Activated CD8-positive, alpha-beta memory T cell treated with anti-CD3 and anti-CD28 coated beads, Interleukin-2, amount 10 ng/mL, durations not matched to agents 7 days and 5 days (primary cell): ENCODE data around the gene CD58. TPM values are rescaled to one million over a fixed set of nuclear protein-coding genes. Genes with fewer than 3 reads are reported as not detected.
"Not testable (repeated sequence)": the region's sequence is repeated elsewhere in the genome, so short reads cannot be mapped to it uniquely, and the experiment has no call there.

ENCODE experiments used
- ATAC-seq: fragments of 150-1000 bp; cut with Tn5 transposase; one replicate; pipeline ENCODE4 v1.10.0; 2021; ENCODE audit warnings: moderate library complexity
- CTCF ChIA-PET: fragments of 350-600 bp; sonication (Branson Sonifier 250); formaldehyde crosslinking; loops from one replicate; lab custom pipeline; 2021; ENCODE audit warnings: antibody characterized with exemption; lab: Charles Lee
- DNase-seq: peaks from one replicate; pipeline ENCODE4 v3.0.0-alpha.2; 2020
- H3K27ac Mint-ChIP-seq: one replicate; pipeline ENCODE4 v1.8.0; 2021; ENCODE audit warnings: mild to moderate bottlenecking, mixed read lengths
- H3K27me3 Mint-ChIP-seq: one replicate; pipeline ENCODE4 v1.8.0; 2021; ENCODE audit warnings: mixed read lengths
- H3K36me3 Mint-ChIP-seq: one replicate; pipeline ENCODE4 v1.8.0; 2021; ENCODE audit warnings: mild to moderate bottlenecking, mixed read lengths
- H3K4me1 Mint-ChIP-seq: one replicate; pipeline ENCODE4 v1.8.0; 2021; ENCODE audit warnings: mixed read lengths
- H3K4me3 Mint-ChIP-seq: one replicate; pipeline ENCODE4 v1.8.0; 2021; ENCODE audit warnings: mild to moderate bottlenecking, moderate library complexity, mixed read lengths
- H3K9me3 Mint-ChIP-seq: one replicate; pipeline ENCODE4 v1.8.0; 2022; ENCODE audit warnings: low read depth, mixed read lengths
- total RNA-seq, 2 experiments: library from RNA; stranded (reverse); gene quantifications; one replicate each; pipeline ENCODE4 v1.2.3, GENCODE V29; 2021

Gene CD58
- total RNA-seq, 2 experiments from 2014 or later = 54.0 to 56.9 TPM

DNA sequence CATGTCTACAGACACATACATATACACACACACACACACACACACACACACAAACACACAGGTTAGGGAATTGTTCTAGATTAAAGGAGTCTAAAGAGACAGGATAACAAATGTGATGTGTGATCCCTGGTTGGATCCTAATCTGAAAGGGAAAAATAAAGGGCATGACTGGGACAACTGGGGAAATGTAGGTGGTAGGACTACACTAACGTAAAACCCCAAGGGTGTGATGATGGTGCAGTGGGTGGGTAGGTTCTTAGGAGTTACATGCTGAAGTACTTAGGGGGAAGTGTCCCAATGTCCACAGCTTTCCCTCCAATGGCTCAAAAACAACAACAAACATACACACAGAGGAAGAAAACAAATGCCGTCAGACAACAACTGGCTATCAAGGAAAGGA, 28.5 kb upstream of the CD58 start:
- not testable (repeated sequence) for H3K27me3 Mint-ChIP-seq, H3K4me3 Mint-ChIP-seq, H3K36me3 Mint-ChIP-seq, H3K9me3 Mint-ChIP-seq, DNase-seq, ATAC-seq, H3K27ac Mint-ChIP-seq
- peaks cover 14% of the 10 kb centered on the region for H3K4me1 Mint-ChIP-seq
- CTCF ChIA-PET = interaction anchor here (1.6 kb wide), 1 partner anchor 24 kb away, joined by 3 read pairs; no protein-coding TSS in a partner anchor

DNA sequence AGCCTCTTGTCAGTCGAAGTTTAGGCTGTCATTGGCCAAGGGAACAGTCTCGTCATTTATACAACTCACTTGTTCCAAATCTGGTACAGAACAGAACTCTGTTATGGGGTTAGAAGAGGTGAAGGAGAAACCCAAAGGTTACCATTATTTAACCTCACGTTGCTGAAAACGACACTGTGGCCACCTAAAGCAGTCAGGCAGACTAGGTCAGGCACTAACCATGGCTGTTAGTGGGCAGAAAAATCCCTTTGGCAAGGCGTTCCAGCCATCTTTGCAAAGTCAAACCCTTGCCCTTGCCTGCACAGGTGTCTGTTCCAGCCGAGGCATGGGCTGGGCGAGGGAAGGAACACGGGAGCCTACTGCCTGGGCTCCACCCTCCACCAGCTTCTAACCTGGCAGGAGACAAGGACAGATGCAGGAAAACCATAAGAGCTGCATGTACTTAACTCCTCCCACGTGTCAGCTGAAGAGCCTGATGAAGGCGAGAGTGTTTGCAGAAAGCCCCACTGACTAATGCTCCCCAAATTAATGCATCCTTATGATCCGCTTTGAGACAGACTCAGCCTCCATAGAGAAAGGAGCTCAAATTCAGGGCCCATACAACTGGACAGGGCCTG, 27.7 kb upstream of the CD58 start:
- H3K4me1 Mint-ChIP-seq = peaks cover 14% of the 10 kb centered on the region
- H3K9me3 Mint-ChIP-seq, DNase-seq, ATAC-seq, H3K27me3 Mint-ChIP-seq, H3K27ac Mint-ChIP-seq, H3K36me3 Mint-ChIP-seq, H3K4me3 Mint-ChIP-seq: not testable (repeated sequence)
- CTCF ChIA-PET = interaction anchor here (1.6 kb wide), 1 partner anchor 24 kb away, joined by 3 read pairs; no protein-coding TSS in a partner anchor

DNA sequence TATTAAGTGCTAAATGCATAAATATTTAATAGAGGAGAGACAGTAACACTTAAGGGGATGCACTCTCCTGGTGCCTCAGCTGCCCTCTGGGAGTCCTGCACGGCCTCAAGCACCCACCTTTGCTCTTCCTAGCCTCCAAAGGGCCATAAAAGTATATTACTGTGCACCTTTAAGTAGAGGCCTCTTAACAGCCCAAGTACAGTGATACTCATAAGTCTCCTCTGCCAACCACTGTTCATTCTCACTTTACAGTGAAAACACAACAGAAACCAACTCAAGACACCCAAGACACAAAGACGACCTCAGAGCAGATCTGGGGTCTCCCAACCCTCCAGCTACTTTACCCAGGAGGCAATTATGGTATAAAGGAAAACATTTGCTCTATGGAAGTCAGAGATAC, 26.6 kb upstream of the CD58 start:
- not testable (repeated sequence) for H3K36me3 Mint-ChIP-seq, H3K27ac Mint-ChIP-seq, H3K4me3 Mint-ChIP-seq, H3K9me3 Mint-ChIP-seq, ATAC-seq, DNase-seq, H3K27me3 Mint-ChIP-seq
- CTCF ChIA-PET = interaction anchor here (1.3 to 3.0 kb wide), 4 partner anchors 23 to 462 kb away, joined by 4 to 30 read pairs (median 8); partner anchors contain the start of gene TTF2
- peaks cover 14% of the 10 kb centered on the region for H3K4me1 Mint-ChIP-seq

DNA sequence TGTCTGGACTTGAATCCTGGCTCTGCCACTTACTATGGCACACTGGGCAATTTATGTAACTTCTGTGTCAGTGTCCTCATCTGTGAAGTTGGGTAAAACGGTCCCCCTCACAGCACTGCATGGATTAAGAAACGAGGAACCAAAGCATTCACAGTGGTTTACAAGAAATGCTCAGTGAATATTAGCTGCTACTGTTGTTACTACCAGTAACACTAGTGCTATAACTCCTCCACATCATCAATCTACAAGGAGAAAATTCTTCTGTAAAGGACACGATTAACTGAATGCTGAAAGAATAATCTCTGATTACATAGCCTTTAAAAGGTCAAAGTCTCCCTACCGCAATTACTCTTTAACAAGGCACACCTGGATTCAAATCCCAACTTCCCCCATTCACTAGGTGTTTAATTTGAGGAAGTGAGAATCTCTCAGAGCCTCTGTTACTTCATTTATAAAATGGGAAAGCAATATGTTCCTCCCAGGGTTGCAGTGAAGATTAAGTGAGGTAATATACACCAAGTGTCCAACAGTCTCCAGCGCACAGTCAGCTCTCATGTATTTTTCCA, 26.0 kb upstream of the CD58 start:
- not testable (repeated sequence) for H3K36me3 Mint-ChIP-seq, H3K4me3 Mint-ChIP-seq, ATAC-seq, H3K9me3 Mint-ChIP-seq, H3K27ac Mint-ChIP-seq, DNase-seq, H3K27me3 Mint-ChIP-seq
- H3K4me1 Mint-ChIP-seq = peaks cover 14% of the 10 kb centered on the region
- CTCF ChIA-PET = interaction anchor here (0.8 to 3.0 kb wide), 7 partner anchors 20 to 463 kb away, joined by 3 to 30 read pairs (median 7); partner anchors contain the start of genes CD58 and TTF2

DNA sequence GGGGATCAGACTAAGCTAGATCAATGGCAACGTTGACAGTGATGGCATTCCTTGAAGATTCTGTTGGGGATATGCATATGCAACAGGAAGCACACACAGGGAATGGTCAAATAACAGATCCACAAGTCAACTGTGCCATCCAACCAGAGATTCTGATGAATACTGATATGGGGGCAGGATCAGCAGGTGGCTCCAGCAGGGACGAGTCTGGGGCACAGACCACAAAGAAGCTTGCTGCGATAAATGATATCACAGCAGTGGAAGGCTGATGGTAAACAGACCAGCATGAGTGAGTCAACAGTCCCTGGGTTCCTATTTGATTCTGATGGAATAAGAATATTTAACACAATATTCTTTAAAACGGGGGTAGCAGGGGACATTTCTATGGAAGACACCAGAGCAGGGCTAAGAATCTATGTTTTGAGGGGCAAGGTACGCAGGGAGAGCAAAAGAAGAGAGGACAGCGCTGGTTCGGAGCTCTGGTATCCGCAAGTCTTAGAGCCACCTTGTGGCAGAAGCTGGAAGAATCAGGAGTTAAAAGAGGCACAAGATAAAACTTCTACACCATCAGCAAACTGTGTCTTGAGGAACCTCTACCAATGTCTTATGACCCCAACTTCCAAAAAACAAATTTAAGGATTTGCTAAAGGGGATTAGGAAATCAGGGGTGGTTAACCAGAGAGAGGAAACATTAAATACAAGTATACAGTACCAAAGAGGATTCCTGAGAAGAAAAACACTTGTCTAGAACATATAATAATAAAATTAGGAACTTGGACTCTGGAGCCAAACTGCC, 25.3 kb upstream of the CD58 start:
- peak; percentile 81 for ATAC-seq
- not testable (repeated sequence) for H3K27me3 Mint-ChIP-seq, H3K36me3 Mint-ChIP-seq, H3K9me3 Mint-ChIP-seq, H3K27ac Mint-ChIP-seq
- CTCF ChIA-PET = interaction anchor here (0.8 to 3.0 kb wide), 10 partner anchors 14 to 464 kb away, joined by 3 to 30 read pairs (median 4); partner anchors contain the start of genes CD58 and TTF2
- peaks cover 14% of the 10 kb centered on the region for H3K4me1 Mint-ChIP-seq
- DNase-seq = peak; percentile 51
- H3K4me3 Mint-ChIP-seq = peak overlapping the region; percentile 29

DNA sequence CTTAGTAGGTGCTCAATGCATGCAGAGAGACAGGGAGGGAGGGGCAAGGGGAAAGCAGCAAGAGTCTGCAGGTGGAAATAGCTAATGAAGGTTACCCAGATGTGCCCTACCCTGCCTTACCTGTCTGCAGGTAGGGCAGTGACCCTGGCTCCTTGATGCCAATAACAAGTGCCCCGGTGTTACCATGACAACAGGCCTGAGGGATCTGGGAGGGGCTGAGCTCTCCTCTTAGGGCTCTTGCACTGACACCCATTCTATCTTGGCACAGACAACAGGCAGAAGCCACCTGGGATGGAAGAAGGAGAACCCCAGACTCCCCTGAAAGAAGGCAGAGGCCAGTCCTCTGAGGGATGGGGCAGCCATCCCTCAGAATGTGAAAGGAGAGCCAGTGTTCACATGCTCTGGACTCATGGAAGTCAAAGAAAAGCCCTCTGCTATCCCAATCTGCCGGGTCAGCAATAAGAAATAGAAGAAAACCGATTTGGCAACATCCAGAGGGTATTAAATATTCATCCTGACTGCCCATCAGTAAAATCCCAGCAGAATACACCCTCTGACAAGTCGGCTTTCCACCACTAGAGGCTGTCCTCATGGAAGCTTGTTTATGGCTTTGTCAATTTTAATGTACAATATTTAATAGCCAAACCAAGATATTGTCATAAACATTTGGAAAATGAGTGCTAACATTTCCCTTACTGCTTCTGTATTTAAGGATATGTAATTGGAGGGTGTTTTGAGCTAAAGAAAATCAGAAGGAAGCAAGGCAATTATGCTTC, 24.4 kb upstream of the CD58 start:
- H3K36me3 Mint-ChIP-seq, H3K27me3 Mint-ChIP-seq, H3K27ac Mint-ChIP-seq, ATAC-seq, DNase-seq, H3K9me3 Mint-ChIP-seq, H3K4me3 Mint-ChIP-seq: not testable (repeated sequence)
- peaks cover 14% of the 10 kb centered on the region for H3K4me1 Mint-ChIP-seq
- CTCF ChIA-PET = interaction anchor here (0.6 to 3.0 kb wide), 9 partner anchors 12 to 456 kb away, joined by 3 to 30 read pairs (median 5); partner anchors contain the start of gene CD58

DNA sequence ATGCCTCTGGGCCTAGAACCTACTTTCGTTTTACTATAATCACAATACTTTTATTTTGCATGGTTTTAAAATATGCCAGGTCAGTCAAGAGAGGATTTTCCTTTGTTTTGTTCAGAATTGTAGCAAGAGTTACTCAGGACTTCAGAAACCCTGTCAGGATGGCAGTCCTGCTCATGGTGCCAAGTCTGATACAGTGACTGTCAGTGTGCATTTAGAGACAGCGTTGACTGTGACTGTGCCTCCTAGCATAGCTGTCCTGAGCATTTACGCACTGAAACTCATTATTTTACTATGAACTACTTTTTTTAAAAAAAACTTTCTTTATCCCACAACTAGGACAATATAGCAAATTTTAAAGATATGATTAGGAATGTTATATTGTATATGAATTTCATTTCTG, 23.2 kb upstream of the CD58 start:
- not testable (repeated sequence) for DNase-seq, H3K27ac Mint-ChIP-seq, H3K9me3 Mint-ChIP-seq, ATAC-seq, H3K36me3 Mint-ChIP-seq, H3K4me3 Mint-ChIP-seq, H3K27me3 Mint-ChIP-seq
- H3K4me1 Mint-ChIP-seq = peaks cover 14% of the 10 kb centered on the region
- CTCF ChIA-PET = interaction anchor here (0.7 kb wide), 1 partner anchor 109 kb away, joined by 3 read pairs; no protein-coding TSS in a partner anchor

DNA sequence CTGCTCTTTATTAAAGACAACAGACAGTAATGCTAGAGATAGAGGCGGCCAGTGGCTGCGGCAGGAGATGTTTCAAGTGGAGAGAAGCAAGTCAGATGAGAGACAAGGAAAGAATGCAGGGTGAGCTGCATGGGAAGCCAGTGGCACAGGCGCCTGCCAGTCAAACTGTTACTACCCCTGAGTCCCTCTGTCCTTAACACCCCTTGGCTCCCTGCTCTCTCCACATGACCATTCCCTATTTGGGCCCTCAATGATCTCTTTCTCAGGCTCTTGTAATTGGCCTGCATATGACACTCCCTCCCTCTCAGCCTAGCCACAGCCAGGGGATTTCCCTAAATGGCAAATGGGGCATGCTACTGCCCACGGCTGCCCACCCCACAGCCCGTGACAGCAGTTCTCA, 22.6 kb upstream of the CD58 start:
- H3K27ac Mint-ChIP-seq, ATAC-seq, DNase-seq, H3K27me3 Mint-ChIP-seq, H3K4me3 Mint-ChIP-seq, CTCF ChIA-PET, H3K36me3 Mint-ChIP-seq, H3K9me3 Mint-ChIP-seq: not testable (repeated sequence)
- peaks cover 14% of the 10 kb centered on the region for H3K4me1 Mint-ChIP-seq

DNA sequence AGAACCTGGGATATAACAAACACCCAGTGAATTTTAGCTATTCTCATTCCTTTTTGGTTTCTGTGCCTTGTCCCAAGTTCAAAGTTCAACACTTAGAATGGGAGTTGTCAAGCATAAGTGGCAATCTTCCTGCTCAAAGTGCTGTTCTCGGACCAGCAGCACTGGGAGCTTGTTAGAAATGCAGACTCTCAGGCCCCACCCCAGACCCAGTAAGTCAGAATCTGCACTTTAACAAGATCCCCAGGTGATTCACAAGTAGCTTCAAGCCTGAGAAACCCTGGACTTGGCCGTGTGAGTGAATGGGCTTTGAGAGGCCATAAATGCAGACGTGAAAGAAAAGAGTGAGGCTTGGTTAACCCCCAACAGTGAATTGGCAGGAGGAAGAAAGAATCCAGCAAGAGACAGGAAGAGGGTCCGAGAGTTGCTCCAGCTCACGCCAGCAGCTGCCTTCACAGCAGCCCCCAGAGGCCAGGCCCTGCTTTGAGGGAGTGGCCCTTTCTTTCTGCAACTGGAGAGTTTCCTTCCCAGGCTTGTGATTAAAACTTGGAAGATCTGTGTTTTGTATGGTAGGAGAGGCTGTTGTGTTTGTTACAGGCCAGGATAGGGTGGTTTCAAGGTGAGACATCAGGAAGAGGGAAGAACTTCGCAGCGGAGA, 21.3 kb upstream of the CD58 start:
- H3K9me3 Mint-ChIP-seq, CTCF ChIA-PET, DNase-seq, H3K36me3 Mint-ChIP-seq, H3K27ac Mint-ChIP-seq, H3K27me3 Mint-ChIP-seq, ATAC-seq, H3K4me3 Mint-ChIP-seq: not testable (repeated sequence)
- H3K4me1 Mint-ChIP-seq = peaks cover 11% of the 10 kb centered on the region

DNA sequence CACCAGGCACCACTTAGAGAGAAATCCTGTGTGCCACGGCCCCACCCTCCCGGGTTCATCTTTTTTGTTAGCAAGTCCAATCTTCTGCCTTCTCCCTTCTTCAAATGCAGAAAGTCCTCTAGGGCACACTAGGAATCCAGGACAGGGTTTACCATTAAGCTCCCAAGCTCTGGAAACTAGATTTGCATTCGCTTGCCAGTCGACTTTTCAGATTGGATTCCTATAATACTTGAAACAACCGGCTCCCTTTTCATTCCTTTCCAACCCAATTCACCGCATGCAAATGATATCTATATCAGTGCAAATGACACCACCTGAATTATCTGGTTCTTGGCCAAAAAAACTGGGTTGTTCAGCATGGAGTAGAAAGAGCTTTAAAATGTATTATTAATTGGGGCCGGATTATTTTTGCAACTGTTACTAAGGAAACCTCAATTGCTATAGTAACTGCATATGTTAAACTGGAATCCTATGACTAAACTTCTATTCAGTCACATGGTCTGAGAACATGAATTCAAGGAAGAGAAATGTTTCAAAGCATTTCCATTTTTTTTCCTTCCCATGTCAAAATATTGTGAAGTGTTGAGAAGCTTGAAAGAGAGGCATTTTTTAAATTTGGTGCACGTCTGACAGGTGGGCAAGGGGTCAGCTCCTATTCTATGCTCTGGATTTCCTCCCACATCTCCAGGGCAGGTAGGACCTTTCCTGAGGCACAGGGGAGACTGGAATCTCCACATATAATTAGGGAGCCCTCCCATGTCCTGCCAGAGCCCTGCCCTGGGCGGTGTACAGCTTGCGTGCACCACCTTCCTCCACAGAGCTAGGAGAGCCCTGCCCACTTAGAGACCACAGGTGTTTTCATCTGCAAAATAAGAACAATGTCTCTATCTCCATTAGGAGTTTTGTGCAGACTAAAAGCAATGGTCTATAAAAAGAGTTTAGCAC, 20.5 kb upstream of the CD58 start:
- H3K4me3 Mint-ChIP-seq, DNase-seq, CTCF ChIA-PET, H3K27me3 Mint-ChIP-seq, ATAC-seq, H3K36me3 Mint-ChIP-seq, H3K4me1 Mint-ChIP-seq, H3K27ac Mint-ChIP-seq, H3K9me3 Mint-ChIP-seq: not testable (repeated sequence)

DNA sequence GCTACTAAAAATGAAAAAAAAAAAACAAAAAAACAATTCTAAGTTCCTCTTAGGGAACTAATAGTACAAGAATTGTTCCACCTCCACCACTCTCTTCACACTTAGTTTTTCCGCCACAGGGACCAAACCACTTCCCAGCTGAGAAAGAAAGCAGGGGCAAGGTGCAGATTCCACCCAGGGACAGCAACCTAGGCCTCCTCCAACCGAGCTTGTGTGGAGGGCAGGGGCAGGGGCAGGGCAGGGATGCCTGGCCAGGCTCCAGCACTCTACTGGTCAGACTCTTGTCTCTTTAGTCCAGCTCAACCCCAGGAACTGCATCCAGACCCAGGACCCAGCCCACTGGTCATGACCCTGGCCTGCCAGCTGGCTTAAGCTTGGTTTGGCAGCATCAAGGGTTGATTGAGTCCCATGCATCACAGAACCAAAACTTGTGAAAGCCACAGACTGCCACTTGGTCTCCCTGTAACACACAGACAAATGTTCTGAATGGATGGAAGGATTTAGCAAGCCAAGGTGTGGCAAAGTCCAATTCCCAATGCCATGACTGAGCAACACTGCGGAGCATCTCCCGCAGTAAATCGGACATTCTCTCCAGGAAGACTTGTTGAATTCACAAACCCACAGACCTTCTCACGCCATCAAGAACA, 19.7 kb upstream of the CD58 start:
- H3K9me3 Mint-ChIP-seq, H3K27me3 Mint-ChIP-seq, ATAC-seq, H3K4me3 Mint-ChIP-seq, H3K4me1 Mint-ChIP-seq, H3K36me3 Mint-ChIP-seq, DNase-seq, H3K27ac Mint-ChIP-seq, CTCF ChIA-PET: not testable (repeated sequence)
